ENCODE measurements around the gene TP53BP2.
A peak's percentile ranks its signal among the peaks of the same experiment; 100 is the strongest.

TP53BP2 gene

DNA sequence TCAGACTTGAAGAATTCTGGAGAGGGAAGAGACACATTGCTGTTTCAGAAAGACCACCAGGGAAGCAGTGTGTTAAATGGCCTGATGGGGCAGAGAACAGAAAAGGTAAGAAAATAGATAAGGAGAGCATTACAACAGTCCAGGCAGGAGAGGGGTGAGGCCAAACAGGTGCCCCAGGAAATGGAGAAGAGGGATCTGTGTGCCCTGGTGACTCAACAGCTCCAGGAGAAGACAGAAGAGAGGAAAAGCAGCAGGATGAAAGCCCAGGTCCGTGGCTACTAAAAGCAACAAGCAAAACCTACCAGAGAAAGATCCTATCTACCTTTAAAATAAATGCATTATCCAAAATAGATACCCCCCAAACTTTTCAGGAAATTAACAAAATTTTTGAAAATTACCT is 9.2 kb downstream of the TP53BP2 start:
- TF ChIP-seq, protein P1, sequence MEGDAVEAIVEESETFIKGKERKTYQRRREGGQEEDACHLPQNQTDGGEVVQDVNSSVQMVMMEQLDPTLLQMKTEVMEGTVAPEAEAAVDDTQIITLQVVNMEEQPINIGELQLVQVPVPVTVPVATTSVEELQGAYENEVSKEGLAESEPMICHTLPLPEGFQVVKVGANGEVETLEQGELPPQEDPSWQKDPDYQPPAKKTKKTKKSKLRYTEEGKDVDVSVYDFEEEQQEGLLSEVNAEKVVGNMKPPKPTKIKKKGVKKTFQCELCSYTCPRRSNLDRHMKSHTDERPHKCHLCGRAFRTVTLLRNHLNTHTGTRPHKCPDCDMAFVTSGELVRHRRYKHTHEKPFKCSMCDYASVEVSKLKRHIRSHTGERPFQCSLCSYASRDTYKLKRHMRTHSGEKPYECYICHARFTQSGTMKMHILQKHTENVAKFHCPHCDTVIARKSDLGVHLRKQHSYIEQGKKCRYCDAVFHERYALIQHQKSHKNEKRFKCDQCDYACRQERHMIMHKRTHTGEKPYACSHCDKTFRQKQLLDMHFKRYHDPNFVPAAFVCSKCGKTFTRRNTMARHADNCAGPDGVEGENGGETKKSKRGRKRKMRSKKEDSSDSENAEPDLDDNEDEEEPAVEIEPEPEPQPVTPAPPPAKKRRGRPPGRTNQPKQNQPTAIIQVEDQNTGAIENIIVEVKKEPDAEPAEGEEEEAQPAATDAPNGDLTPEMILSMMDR (IDR thresholded peaks at IDR 0.05; ENCODE audit: low read depth, low read length): no peak

GRCh38 chr1:223835754-223836153 is 10.0 kb downstream of the TP53BP2 start:
- TF ChIP-seq, protein P1 (IDR thresholded peaks at IDR 0.05; ENCODE audit: low read depth, low read length): no peak
- H3K4me3 ChIP-seq (ENCODE audit: low read depth, low read length): no peak overlapping the region

More for the DNA sequence above, 9.2 kb downstream of the TP53BP2 start:
- no peak overlapping the region for H3K4me3 ChIP-seq (ENCODE audit: low read depth, low read length)

DNA sequence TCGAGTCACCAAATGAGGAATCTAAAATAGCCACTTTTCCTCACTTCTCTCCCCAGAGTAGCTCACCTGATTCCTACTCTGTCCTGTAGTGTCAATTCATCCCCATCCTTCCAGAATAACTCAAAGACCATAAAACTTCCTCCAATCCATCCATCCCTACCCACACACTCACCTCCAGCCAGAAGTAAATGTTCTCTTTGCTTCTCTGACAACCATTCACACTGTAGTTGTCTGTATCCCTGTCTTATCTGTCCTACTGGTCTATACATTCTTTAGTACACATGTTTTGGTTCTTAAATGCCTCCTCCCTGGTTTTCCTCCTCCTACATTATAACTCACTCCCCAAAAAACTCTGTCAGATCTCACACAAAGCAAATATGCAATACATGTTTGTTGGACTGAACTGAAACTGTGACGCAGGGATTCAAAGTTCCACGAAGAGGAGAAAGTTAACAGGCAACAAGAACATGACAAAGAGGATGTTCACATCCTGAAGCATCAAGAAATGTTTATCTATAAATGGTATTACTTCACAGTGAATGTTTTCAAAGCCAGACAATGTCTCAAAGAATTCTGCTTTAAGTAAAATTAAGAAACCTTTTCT is 11.0 kb downstream of the TP53BP2 start:
- peak overlapping the region; percentile 40 for H3K4me3 ChIP-seq (ENCODE audit: low read depth, low read length)
- TF ChIP-seq, protein P1 (IDR thresholded peaks at IDR 0.05; ENCODE audit: low read depth, low read length): no peak

- no peak overlapping the region for H3K4me3 ChIP-seq (ENCODE audit: low read depth, low read length)
- TF ChIP-seq, protein P1 (IDR thresholded peaks at IDR 0.05; ENCODE audit: low read depth, low read length): no peak
These were observed 11.8 kb downstream of the TP53BP2 start for GRCh38 chr1:223833948-223834347.

GRCh38 chr1:223832637-223832943 is 13.2 kb downstream of the TP53BP2 start:
- H3K4me3 ChIP-seq (ENCODE audit: low read depth, low read length): no peak overlapping the region
- TF ChIP-seq, protein P1 (IDR thresholded peaks at IDR 0.05; ENCODE audit: low read depth, low read length): no peak

- TF ChIP-seq, protein P1 (IDR thresholded peaks at IDR 0.05; ENCODE audit: low read depth, low read length): no peak
- no peak overlapping the region for H3K4me3 ChIP-seq (ENCODE audit: low read depth, low read length)
These were observed 13.8 kb downstream of the TP53BP2 start for GRCh38 chr1:223831755-223832636.

- TF ChIP-seq, protein P1 (IDR thresholded peaks at IDR 0.05; ENCODE audit: low read depth, low read length): no peak
- H3K4me3 ChIP-seq (ENCODE audit: low read depth, low read length): no peak overlapping the region
These were observed 16.1 kb downstream of the TP53BP2 start for GRCh38 chr1:223829678-223830077.

Measured in WI38 (cell line).